MV-4-11 (cell line): ENCODE data around the gene PLD1.
A peak's percentile ranks its signal among the peaks of the same experiment; 100 is the strongest.
"Not testable (repeated sequence)": the region's sequence is repeated elsewhere in the genome, so short reads cannot be mapped to it uniquely, and the experiment has no call there.

ENCODE experiments used
- DNase-seq: peaks from one replicate; lab custom pipeline; 2025; lab: John Stamatoyannopoulos, UW

The PLD1 gene

GRCh38 chr3:171615686-171616085, 194.6 kb downstream of the PLD1 start:
- no peak for DNase-seq

GRCh38 chr3:171615281-171615680, 195.0 kb downstream of the PLD1 start:
- no peak for DNase-seq

DNA sequence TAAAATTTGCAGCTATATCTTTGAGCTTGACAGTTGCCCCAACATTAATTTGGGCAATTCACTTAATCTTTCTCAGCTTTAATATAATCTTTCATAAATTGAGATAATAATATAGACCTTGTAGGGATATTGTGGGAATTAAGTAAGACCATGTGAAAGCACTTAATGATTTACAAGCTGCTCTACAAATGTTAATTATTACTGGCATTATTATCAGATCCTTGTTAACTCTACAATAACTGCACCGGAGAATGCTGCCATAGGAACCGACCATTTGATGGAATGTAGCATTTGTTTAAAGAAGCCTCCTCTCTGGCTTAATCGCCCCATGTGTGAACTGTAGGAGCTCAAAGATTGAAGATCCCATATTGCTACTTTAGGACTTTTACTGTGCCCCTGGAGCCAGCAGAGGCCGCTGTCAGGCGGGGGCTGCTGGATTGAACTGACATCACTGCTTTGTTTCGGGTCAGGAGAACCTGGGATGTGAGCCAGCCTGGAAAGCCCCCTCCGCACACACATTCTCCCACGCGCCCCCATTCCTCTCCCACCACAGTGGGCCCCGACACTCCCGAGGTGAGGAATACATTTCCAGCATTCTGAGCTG, 195.9 kb downstream of the PLD1 start:
- DNase-seq: no peak

DNA sequence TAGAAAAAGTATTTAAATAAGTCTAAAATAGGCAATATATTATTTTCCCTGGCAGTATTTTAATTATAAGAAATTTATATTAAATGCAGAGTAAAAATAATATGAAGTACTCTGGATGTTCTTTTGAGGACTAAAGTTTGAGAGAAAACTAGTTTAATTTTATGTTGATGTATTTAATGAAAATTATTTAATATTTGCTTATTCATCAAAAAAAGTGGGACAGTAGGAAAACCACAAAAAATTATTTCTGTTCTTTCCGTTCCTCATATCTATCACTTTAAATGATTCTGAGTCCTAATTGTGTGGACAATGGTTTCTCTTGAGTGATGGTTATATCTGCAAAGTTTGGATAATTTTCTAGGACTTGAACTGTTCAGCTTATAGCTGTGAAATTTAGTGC, 202.8 kb downstream of the PLD1 start:
- DNase-seq: no peak

GRCh38 chr3:171606151-171606751, 204.0 kb downstream of the PLD1 start:
- DNase-seq: no peak

GRCh38 chr3:171604370-171604769, 205.9 kb downstream of the PLD1 start:
- DNase-seq: no peak

- no peak for DNase-seq
Observed at GRCh38 chr3:171602072-171602471, 208.2 kb downstream of the PLD1 start.

DNA sequence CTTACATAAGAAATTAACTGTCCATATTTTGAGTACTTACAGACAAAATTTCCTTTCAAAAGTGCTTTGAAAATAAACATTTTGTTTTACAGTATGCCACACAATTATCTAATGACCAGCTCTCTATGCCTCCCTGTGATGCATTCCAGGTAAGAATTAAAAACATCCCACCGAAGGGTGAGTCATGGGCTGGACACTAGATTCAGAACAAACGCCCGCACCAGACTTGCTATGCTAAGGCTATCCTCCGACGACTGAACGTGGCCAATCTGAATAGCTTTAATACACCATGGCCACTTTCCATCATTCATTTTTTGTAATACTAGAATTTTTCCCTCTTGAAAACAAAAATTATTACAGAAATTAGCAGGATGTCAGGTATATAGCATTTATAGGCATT, 210.3 kb downstream of the PLD1 start:
- DNase-seq: no peak

GRCh38 chr3:171598990-171599389, 211.3 kb downstream of the PLD1 start:
- no peak for DNase-seq

GRCh38 chr3:171592786-171593185, 217.5 kb downstream of the PLD1 start:
- DNase-seq: no peak

- no peak for DNase-seq
Observed at GRCh38 chr3:171591070-171591469, 219.2 kb downstream of the PLD1 start.

DNA sequence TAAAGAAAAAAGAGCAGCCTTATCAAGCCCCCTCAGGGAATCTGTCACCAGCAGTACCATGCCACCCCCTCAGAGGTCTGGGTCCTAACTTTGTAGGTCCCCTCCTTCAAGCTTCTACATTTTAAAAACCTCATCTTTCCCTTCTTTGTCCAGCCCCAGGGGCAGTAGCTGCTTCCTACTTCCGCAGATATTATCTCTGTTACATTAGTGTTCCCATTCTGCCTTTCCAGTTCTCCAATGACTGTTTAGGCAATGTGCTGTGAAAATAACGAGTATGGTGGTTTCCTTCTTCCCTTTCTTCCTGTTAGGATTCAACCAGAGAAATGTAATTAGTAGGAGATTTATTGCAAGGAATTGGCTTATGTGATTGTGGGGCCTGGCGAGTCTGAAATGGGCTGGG, 224.0 kb downstream of the PLD1 start:
- no peak for DNase-seq

- DNase-seq: no peak
Observed at GRCh38 chr3:171585039-171585438, 225.2 kb downstream of the PLD1 start.

DNA sequence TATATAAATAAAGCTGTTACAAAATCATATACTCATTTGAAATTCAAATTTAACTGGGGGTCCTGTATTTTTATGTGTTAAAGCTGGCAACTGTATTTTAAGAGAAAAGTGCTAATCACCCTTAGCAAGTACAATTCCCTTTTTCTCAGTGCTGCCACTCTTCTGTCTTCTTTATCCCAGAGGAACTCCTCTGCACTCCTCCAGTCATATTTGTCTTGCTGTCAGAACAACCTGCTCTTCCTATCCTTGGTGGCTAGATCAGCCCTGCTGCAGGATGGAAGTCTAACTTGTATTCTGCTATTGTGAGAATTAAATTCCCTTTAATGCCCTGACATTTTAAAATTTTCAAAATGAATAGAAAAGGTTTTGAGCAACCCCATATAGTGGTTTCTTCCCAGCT, 226.2 kb downstream of the PLD1 start:
- no peak for DNase-seq

DNA sequence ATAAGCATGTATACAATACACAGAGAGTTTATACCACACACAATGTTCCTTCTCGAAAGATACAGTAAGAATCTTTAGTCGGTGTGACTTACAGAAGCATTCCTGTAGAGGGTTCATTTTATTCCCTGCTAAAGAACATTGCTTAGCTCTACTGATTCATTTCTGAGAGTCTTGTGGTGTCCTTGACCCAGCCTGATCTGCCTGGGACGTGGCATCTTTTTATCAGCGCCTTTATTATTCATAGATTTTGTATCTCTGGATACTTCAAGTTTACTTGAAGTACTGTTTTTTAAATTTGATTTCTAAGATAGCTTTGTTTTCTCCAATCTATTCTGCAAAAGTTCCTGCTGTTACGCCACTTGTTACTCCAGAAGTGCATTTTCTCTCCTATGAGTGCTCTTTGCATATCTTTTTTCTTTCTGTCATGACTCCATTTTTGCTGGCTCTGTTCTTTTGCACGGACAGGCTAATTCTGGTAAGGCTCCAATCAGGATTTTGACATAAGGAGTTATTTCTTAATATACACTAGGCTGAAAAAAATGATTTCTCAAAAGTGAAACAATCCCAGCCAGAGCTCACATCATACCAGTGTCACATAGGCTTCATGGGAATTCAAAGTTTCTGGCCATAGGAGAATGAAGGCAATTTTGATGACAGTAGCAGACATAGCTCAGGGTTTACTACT, 235.6 kb downstream of the PLD1 start:
- no peak for DNase-seq

DNA sequence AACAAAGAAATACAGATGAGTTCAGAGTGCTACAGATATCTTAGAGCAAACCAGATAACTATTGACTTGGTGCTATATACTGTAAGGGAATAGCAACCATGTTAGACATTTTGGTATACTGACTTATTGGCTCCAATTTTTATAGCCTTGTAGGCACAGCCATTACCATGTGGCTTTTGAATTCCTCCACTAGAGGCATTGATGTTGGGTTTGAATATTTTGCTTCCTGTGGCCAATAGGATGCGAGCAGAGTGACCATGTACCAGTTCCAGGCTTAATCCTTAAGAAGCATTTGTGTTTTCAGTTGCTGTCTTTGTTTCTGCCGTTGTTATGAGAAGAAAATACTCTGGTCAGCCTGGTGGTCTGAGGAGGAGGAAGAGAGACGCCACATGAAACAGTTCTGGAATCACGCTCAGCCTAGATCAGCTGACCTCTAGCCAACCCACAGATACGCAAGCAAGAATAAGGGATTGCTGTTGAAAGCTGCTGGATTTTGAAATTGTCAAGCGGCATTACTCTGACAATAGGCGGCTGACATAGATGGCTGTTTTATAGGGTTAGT, 240.6 kb downstream of the PLD1 start:
- DNase-seq: peak; percentile 69

GRCh38 chr3:171568766-171569165, 241.5 kb downstream of the PLD1 start:
- no peak for DNase-seq

GRCh38 chr3:171566803-171567422, 243.4 kb downstream of the PLD1 start:
- DNase-seq: peak; percentile 21

GRCh38 chr3:171565481-171566058, 244.7 kb downstream of the PLD1 start:
- DNase-seq: no peak

GRCh38 chr3:171564748-171565480, 245.4 kb downstream of the PLD1 start:
- no peak for DNase-seq

DNA sequence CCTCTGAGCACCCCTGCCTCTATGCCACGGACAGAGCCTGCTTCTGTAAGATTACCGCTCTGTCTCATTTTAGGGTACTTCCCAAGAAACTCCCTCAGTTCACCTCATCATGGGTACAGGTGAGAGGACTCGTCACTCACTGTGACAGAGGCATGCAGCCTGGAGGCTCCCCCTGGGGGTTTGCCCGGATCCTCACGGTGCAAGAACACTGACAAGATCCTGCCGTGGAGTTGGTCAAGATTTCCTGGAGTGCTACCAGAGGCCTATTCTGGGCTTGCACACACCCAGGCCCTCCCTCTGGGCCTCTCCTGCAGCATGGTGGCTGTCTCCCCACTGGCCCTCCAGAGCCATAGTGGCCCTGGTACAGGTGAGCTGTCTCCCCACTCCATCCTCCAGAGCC, 247.0 kb downstream of the PLD1 start:
- no peak for DNase-seq

- not testable (repeated sequence) for DNase-seq
Observed at GRCh38 chr3:171562459-171562858, 247.8 kb downstream of the PLD1 start.
